Activated naive CD8-positive, alpha-beta T cell (primary cell): Measurements from ENCODE around the gene CDCA8.

ENCODE experiments used
- H3K27ac Mint-ChIP-seq: one replicate; pipeline ENCODE4 v1.8.0; 2021; ENCODE audit warnings: mixed read lengths
- H3K27me3 Mint-ChIP-seq: one replicate; pipeline ENCODE4 v1.8.0; 2021; ENCODE audit warnings: mixed read lengths
- H3K36me3 Mint-ChIP-seq: one replicate; pipeline ENCODE4 v1.8.0; 2021; ENCODE audit warnings: mixed read lengths
- H3K4me1 Mint-ChIP-seq: one replicate; pipeline ENCODE4 v1.8.0; 2021; ENCODE audit warnings: low read depth, mixed read lengths
- H3K4me3 Mint-ChIP-seq: one replicate; pipeline ENCODE4 v1.8.0; 2021; ENCODE audit warnings: mild to moderate bottlenecking, mixed read lengths
- H3K9me3 Mint-ChIP-seq: one replicate; pipeline ENCODE4 v1.8.0; 2021; ENCODE audit warnings: low read depth, mixed read lengths

Gene CDCA8

GRCh38 chr1:37718181-37718900 is 26.0 kb downstream of the CDCA8 start:
- Mint-ChIP-seq H3K4me3 (no peak overlapping the region), H3K36me3 (no peaks in the 10 kb centered on the region), H3K9me3 (no peaks in the 10 kb centered on the region), H3K4me1 (no peaks in the 10 kb centered on the region), H3K27me3 (no peaks in the 10 kb centered on the region), H3K27ac (no peak overlapping the region)

- H3K9me3 Mint-ChIP-seq, result no peaks in the 10 kb centered on the region
- no peaks in the 10 kb centered on the region for H3K27me3 Mint-ChIP-seq
- no peaks in the 10 kb centered on the region for H3K4me1 Mint-ChIP-seq
- no peak overlapping the region for H3K27ac Mint-ChIP-seq
- H3K4me3 Mint-ChIP-seq, result no peak overlapping the region
- no peaks in the 10 kb centered on the region for H3K36me3 Mint-ChIP-seq
These were observed 26.7 kb downstream of the CDCA8 start for GRCh38 chr1:37718901-37719571.

- Mint-ChIP-seq H3K9me3 (no peaks in the 10 kb centered on the region), H3K36me3 (no peaks in the 10 kb centered on the region), H3K4me3 (no peak overlapping the region), H3K27me3 (no peaks in the 10 kb centered on the region), H3K27ac (no peak overlapping the region), H3K4me1 (no peaks in the 10 kb centered on the region)
These were observed 27.4 kb downstream of the CDCA8 start for GRCh38 chr1:37719572-37720195.

GRCh38 chr1:37720231-37721130 is 28.2 kb downstream of the CDCA8 start:
- Mint-ChIP-seq H3K4me1 (no peaks in the 10 kb centered on the region), H3K36me3 (no peaks in the 10 kb centered on the region), H3K27ac (no peak overlapping the region), H3K9me3 (no peaks in the 10 kb centered on the region), H3K27me3 (no peaks in the 10 kb centered on the region), H3K4me3 (no peak overlapping the region)

GRCh38 chr1:37721565-37721964 is 29.2 kb downstream of the CDCA8 start:
- Mint-ChIP-seq H3K27ac (no peak overlapping the region), H3K9me3 (no peaks in the 10 kb centered on the region), H3K27me3 (no peaks in the 10 kb centered on the region), H3K36me3 (no peaks in the 10 kb centered on the region), H3K4me1 (no peaks in the 10 kb centered on the region), H3K4me3 (no peak overlapping the region)

GRCh38 chr1:37722181-37723071 is 30.1 kb downstream of the CDCA8 start:
- Mint-ChIP-seq H3K36me3 (no peaks in the 10 kb centered on the region), H3K27me3 (no peaks in the 10 kb centered on the region), H3K9me3 (no peaks in the 10 kb centered on the region), H3K27ac (no peak overlapping the region), H3K4me3 (no peak overlapping the region), H3K4me1 (no peaks in the 10 kb centered on the region)

DNA sequence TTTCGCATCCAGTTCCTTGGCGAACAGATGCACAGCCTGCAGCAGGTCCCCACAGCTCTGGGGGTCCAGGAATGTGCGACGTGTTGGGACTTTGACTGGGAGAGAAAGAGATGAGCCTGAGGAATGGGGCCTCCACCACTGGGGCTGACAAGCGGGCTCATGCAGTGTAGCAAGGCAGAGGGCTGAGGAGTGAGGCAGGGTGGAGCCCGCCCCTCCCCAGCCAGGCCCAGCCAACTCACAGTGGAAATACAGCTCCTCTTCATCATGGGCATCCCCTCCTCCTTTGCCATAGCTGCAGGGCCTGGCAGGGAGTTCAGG is 30.7 kb downstream of the CDCA8 start:
- Mint-ChIP-seq H3K27me3 (peaks cover 1% of the 10 kb centered on the region), H3K4me3 (no peak overlapping the region), H3K27ac (no peak overlapping the region), H3K4me1 (no peaks in the 10 kb centered on the region), H3K9me3 (no peaks in the 10 kb centered on the region), H3K36me3 (no peaks in the 10 kb centered on the region)

- Mint-ChIP-seq H3K27ac (no peak overlapping the region), H3K36me3 (no peaks in the 10 kb centered on the region), H3K27me3 (peaks cover 6% of the 10 kb centered on the region), H3K9me3 (no peaks in the 10 kb centered on the region), H3K4me1 (no peaks in the 10 kb centered on the region), H3K4me3 (no peak overlapping the region)
These were observed 31.2 kb downstream of the CDCA8 start for GRCh38 chr1:37723390-37724078.

DNA sequence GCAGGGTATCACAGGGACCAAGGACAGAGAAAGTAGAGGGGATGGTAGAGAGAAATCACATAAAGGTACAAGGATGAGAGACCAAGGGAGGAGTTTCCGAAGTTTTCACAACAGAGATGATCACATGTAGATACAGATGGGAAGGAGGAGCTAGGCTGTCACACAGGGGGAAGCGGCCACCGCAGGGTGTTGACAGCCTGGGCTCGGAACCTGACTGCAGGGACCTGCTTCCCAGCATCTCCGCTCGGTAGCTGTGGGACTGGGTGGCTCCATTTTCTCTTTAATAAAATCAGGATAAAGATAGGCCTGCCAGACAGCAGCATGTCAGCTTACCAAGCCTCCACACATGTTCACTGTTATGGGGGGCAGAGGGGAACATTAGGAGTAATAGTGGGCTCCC is 32.3 kb downstream of the CDCA8 start:
- Mint-ChIP-seq H3K36me3 (no peaks in the 10 kb centered on the region), H3K4me1 (no peaks in the 10 kb centered on the region), H3K4me3 (no peak overlapping the region), H3K27ac (no peak overlapping the region), H3K27me3 (peaks cover 8% of the 10 kb centered on the region), H3K9me3 (no peaks in the 10 kb centered on the region)

GRCh38 chr1:37725851-37726613 is 33.7 kb downstream of the CDCA8 start:
- Mint-ChIP-seq H3K36me3 (no peaks in the 10 kb centered on the region), H3K27me3 (peaks cover 8% of the 10 kb centered on the region), H3K9me3 (no peaks in the 10 kb centered on the region), H3K4me1 (no peaks in the 10 kb centered on the region), H3K4me3 (no peak overlapping the region), H3K27ac (no peak overlapping the region)

DNA sequence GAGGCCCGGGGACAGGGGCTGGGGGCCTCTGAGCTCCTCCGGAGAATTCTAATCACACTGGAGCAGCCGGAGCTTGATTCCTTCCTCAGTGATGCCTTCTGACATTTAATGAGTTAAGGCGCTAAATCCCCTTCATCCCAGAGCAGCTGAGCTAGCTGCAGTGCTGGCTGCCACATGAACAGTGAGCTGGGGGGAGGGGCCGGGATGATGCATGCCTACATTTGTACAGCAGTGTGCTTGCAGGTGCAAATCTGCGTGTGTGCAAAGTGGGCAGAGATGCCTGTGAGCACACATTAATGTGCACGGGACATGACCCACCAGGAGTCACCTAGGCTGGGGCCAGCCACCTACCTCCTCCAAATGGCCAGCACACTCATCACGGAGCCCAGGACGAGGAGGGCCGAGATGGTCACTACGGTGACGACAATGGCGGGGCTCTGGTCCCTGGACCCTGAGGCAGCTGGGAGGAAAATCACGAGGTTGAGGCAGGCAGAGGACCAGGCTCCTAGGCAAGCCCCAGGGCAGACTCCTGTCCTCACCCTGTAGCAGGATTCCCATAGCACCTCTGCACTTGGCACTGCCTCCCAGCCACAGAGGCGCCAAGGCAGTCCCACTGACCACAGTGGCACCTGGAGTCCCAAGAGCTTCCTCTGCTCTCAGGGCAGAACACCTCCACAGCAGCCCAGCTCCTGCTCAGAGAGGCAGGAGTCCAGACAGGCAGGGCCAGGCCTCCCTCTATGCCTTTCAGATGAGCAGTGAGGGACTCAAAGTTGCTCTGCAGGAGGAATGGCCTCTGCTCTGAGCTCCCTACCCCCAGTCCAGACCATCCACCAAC is 34.7 kb downstream of the CDCA8 start:
- peaks cover 8% of the 10 kb centered on the region for H3K27me3 Mint-ChIP-seq
- no peaks in the 10 kb centered on the region for H3K4me1 Mint-ChIP-seq
- no peak overlapping the region for H3K4me3 Mint-ChIP-seq
- H3K27ac Mint-ChIP-seq, result no peak overlapping the region
- no peaks in the 10 kb centered on the region for H3K36me3 Mint-ChIP-seq
- no peaks in the 10 kb centered on the region for H3K9me3 Mint-ChIP-seq

DNA sequence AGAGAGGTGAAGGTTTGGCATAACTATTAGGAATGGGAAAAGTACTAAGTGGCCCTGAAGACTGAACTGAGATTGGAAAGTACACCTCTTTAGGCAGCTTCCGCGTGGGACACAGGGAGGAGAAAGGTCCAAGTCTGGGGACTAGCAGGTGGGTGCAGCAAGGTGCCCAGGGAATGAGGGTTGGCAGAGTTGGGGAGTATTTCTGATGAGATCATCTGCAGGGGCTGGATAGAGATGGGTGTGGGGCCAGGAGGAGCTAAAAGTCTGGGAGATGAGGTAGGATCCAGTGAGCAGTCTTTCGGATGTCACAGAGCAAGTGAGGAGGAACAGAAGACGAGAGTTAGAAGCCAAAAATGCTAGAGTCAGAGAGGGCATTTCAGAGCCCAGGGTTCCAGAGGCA is 36.1 kb downstream of the CDCA8 start:
- Mint-ChIP-seq H3K27ac (no peak overlapping the region), H3K9me3 (no peaks in the 10 kb centered on the region), H3K27me3 (peaks cover 9% of the 10 kb centered on the region), H3K4me3 (no peak overlapping the region), H3K36me3 (no peaks in the 10 kb centered on the region), H3K4me1 (no peaks in the 10 kb centered on the region)

DNA sequence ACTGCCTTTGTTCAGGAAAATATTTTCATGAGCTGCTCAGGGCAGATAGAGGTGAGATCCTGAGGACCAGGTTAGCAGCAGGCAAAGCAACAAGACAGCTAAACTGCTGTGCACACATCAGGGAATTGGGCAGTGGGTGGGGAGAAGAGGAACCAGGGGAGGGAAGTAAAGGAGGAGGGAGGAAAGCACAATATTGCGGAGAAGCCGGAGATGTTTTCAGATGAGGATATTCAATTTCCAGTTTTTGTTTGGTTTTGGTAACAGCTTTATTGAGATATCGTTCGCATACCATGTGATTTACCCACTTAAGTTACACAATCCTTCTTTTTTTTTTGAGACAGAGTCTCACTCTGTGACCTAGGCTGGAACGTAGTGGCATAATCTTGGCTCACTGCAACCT is 38.1 kb downstream of the CDCA8 start:
- H3K9me3 Mint-ChIP-seq, result no peaks in the 10 kb centered on the region
- H3K4me3 Mint-ChIP-seq, result no peak overlapping the region
- no peaks in the 10 kb centered on the region for H3K36me3 Mint-ChIP-seq
- H3K27me3 Mint-ChIP-seq, result peaks cover 19% of the 10 kb centered on the region
- no peak overlapping the region for H3K27ac Mint-ChIP-seq
- H3K4me1 Mint-ChIP-seq, result no peaks in the 10 kb centered on the region
